HG03575 (cell line): Measurements from ENCODE around the gene MYBPC3.

Source experiments
- ATAC-seq: cut with Tn5 transposase; IDR thresholded peaks from one replicate; pipeline ENCODE4 v1.9.1; 2021; ENCODE audit not compliant: unreplicated experiment, insufficient number of reproducible peaks, low FRiP score; ENCODE audit errors: extremely low read depth

The MYBPC3 gene

DNA sequence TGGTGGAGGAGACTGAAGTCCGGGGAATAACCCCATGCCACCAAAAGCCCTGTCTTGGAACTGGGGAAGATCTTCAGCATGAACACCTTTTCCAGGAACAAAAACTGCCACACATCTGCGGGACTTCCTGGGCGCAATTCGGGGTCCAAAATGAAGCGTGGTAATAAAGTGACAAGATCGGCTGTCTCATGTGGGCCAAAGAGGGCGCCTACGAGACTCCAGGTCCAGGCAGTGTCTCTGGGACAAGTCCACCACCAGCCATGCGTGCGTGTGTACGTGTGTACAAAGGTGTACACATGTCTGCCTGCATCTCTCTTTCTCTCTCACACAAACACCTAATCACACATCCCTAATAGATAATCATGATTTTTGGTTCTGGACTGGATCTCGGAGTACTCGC, 8.9 kb upstream of the MYBPC3 start:
- ATAC-seq, result no peak

DNA sequence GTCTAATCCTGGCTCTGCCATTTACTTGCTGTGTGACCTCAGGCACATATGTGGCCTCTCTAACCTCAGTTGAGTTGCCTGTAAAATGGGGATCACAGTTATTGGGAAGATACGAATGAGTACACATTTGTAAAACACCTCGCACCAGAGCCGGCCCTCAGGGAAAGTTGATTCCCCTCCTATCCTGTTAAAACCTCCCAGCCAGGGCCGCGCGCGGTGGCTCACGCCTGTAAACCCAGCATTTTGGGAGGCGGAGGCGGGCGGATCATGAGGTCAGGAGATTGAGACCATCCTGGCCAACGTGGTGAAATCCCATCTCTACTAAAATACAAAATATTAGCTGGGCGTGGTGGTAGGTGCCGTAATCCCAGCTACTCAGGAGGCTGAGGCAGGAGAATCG, 7.8 kb upstream of the MYBPC3 start:
- no peak for ATAC-seq

DNA sequence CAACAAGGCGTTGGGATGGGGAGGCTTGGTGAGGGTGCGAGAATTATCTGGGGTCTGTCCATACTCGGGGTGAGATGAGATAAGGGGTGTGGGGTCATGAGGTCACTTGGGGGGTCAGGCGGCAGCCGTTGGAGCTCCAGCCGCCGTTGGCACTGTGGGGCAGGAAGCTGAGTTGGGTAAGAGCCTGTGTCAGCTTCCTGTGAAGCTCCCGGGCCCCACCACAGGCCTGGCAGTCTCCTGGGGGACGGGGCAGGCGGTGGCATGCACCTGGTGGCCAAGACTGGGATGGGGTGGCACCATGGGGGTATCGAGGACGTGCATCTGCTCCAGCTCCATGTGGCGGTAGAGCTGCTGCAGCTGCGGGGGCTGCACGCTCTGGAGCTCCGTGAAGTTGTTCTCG, 7.1 kb upstream of the MYBPC3 start:
- ATAC-seq, result no peak

DNA sequence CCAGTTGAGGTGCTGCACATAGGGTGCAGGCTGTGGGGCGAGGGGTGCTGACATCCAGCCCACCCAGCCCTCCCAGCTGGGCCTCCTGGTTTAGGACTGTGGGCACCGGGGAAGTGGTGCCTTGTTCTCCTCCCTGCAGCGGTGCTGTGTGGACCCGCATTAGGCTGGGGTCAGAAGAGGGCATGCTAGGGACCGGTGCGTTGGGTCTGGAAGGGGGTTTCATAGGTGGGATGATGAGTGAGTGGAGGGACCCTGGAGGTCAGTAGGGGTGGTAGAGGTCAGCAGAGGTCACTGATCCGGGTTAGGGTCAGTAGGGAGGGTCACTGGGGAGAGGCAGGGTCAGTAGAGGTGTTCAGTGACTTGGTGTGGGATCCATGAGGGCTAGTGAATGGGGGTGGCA, 6.7 kb upstream of the MYBPC3 start:
- no peak for ATAC-seq

DNA sequence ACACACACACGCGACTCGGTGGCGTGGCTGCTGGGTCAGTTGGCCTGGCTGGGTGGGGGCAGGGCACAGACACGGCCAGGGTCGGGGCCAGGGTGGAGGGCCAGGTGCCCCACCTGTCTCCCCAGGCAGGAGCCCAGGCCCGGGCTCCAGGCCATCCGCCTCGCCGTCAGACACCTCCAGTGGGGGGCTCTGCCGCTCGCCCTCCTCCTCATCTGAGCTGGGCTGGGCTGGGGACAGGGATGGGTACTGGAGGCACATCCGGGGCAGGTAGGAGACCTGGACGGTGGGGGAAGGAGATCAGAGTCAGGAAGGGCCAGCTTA, 6.2 kb upstream of the MYBPC3 start:
- ATAC-seq, result no peak

DNA sequence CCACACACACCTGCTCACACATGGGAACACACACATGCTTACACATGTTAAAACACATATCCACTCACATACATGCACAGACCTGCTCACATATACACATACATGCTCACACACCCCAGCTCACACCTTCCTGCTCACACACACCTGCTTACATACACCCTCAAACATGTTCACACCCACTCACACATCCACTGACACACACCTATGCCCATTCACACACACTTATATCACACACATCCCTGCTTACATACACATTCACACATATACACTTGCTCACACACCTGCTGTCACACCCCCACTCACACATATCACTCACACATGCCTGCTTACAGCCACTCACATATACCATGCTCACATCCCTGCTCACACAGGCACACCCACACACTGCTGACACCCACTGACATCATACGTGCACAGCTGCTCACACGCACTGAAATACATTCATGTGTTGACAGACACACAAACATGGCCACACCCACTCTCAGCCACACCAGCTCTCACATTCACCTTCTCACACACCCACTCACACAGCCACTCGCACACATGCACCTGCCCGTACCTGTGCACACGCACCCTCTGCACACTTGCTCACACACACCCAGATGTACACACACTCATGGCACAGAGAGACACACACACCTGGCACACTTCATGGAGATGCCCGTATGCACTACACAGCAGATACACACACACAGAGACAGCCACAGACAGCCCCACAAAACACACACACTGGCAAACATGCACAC, 5.7 kb upstream of the MYBPC3 start:
- no peak for ATAC-seq

DNA sequence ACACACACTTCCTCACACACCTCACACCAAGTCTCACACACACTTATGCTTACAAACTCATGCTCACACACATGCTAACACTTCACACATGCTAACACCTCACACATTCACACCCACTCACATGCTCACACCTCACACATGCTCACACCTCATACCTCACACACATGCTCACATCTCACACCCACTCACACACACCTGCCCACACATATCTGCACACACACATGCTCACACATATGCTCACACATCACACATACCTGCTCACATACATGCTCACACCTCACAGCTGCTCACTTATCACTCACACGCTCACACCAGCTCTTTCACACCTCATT, 4.5 kb upstream of the MYBPC3 start:
- no peak for ATAC-seq

DNA sequence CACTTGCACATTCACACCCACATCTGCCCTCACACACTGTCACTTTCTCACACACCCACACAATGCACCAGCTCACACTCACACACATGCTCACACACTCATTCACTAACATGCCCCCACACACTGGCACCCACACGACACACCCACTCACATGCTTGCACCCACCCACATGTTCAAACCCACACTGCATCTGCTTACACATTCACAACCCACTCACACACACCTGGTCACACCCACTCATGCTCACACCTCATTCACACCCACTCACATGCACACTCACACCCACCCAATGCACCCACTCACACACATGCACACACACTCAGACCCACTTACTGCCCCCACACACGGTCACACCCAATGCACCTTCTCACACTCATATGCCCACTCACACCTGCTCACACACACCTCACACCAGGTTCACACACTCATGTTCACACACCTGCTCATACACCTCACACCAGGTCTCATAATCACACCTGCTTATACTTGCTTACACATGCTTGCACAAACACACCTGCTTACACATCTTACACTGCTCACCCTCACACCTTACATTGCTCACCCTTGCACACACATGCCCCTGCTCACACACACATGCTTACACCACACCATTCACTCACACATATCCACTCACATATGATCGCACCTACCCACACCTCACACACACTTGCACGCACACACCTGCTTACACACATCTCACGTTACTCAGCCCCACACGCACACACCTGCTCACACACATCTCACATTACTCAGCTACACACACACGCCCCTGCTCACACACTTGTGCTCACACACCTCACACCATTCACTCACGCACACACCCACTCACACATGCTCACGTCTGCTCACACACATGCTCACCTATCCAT, 3.9 kb upstream of the MYBPC3 start:
- ATAC-seq, result no peak

DNA sequence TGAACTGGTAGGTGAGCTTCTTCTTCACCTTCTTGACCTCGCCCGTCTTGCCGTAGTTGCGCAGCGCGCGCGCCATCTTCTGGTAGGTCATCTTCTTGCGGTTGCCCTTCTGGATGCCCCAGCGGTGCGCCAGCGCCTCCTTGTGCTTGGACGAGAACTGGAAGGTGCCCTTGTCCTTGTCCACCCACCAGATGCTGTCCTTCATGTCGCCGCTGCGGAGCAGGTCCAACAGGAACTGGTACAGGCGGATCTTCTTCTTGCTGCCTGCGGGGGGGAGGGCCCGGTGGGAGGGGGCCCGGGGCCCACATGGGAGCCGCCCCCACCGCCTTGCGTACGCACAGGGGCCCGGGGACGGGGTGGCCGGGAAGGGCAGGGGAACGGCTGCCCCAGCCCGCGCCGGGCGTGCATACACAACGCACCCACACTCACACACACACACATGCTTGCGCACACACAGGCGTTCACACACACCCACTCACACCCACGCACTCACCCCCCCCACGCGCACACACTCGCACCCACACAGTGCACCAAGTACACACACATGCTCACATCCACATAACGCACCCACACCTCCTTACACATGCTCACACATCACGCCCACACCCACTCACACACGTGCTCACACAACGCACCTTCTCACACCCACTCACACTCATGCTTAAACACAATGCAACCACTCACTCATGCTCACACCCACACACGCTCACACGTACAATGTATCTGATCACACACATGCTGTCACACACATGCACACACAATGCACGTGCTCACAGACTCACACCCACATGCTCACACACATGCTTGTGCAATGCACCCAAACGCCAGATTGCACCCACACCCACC, 3.0 kb upstream of the MYBPC3 start:
- no peak for ATAC-seq

DNA sequence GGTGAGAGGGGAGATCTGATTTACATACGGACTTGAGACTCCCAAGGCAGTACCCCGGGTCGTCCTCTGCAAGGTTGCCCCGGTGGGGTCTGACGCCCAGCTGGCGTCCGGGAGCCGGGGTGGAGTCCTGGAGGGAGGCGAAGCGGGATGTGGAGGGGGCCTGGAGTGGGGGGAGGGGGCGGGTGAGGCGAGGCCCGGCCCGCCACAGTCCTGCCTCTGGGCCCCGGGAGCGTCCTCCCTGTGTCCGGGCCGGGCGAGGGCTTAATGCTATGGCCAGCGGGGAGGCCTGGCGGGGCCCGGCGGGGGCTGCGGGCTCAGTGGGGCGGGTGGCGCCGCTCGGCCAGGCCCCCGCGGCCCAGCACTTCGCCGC, 2.4 kb upstream of the MYBPC3 start:
- no peak for ATAC-seq

DNA sequence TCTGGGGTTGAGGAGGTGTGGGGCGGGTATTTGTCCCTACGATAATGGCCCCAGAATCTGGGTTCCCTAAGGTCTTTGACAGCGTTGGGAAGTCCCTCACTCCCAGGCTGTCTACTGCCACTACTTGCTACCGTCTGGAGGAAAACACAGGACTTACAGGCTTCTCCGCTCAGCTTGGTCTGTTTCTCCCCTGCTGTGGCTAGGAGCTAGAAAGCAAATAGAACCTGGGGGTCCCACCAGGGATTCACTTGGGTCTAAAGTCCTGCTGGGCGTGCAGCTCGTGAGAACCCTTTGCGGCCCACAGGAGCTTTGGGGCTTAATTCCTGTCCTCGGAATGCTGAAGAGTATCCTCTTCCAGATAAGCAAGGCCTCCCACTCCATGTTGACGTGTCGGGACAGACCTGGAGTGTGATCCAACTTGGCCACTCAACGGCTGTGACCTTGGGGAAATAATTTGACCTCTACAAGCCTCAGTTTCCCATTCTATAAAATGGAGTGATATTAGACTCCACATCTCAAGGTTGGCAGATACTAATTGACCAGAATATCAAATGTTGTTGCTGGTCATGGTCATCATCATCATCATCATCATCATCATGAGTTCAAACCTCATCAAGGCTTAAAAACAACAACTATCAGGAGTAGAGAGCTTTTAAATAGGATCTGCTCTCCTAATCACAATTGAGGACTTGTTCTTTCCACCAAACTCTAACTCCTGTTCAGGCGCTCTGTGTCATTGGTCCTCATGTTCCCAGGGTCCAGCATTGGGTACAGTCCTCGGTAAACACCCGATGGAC, 1.7 kb upstream of the MYBPC3 start:
- ATAC-seq, result no peak

DNA sequence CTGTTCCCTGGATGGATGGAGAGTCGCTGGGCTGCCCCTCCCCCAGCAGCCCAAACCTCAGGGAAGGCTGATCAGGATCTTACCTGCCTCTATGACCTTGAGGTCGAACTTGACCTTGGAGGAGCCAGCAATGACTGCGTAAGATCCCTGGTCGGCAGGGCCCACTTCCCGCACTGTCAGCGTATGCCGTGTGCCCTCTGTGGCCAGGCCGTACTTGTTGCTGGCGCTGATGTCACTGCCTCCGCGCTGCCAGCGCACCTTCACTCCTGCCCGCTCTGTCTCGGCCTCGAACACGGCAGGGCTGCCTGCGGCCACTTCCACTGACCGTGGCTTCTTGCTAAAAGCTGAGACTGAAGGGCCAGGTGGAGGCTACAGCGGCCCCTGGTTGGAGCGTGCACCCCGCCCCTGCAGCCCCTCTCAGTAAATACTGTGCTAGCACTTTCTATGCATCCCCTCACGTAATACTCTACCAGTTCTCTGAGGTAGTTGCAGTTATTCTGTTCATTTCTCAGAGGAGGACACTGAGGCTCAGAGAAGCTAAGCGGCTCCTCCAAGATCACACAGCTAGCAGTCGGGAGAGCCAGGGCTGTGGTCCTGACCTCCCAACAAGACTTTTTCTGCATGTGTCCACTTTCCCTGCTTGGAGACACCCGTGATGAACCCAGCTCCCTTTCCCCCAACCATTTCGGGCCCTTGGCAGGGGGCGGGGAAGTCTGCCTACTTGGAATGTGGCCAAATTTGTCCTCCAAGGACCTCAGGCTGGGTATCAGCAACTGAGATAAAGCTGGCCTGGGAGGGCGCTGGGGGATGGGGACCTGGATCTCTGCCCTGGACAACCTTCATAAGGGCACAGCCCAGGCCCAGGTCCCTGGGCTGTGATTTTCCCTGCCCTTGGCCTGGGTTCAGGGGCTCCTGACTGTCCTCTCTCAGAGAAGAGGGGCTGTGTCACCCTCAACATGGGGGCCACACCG, 1.1 kb downstream of the MYBPC3 start:
- no peak for ATAC-seq

DNA sequence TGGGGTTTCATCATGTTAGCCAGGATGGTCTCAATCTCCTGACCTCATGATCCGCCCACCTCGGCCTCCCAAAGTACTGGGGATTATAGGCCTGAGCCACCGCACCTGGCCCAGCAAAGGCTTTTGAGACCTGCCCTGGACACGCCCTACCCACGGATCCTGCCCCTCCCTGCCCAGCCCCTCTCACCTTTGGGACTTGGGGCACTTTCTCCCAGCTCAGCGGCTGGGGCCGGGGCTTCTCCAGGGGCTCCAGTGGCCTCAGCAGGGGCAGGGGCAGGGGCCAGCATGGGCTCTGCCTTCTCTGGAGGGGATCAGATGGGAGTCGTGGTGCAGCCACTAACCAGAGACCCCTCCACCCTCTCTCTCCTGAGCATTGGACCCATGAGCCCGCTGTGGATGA, 2.2 kb downstream of the MYBPC3 start:
- ATAC-seq, result no peak

DNA sequence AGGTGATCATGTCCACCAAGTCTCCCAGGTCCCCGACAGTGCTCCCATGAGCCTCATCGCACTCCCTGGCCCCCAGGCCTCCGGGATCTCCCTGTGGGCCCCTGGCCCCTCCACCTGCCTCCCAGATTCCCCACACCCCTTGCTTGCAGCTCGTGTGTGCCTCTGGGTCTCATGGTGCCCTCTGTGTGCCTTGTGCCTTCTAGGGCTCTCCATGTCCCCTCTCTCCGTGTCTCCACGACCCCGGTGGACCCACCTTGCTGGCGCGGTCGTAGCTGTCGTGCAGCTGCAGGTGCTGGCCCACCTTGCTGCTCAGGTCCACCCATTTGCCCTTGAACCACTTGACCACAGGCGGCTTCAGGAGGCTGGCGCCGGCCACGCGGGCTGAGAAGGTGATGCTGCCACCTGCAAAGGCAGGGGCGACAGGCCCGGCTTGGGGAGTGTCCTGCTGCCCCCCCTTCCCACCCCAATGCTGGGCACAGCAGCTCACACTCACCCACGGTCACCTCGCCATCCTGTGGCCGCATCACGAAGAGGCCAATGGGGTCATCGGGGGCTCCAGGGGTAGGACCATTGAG, 2.9 kb downstream of the MYBPC3 start:
- ATAC-seq, result no peak

DNA sequence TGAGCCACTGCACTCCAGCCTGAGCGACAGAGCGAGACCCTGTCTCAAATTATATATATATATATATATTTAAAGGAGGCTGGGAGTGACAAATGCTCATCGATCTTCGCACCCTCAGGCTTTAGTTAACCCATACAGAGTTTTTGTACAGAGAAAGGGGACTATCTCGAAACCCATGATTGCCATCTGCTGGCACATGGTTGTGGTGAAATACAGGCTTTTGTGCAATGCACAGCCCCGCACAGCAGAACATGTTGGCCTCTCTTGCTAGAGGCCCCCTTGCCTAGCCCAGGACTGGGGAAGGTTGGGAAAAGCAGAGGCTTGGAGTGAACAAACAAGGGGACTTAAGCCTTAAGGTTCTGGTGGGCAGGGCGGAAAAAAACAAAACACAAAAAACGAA, 3.6 kb downstream of the MYBPC3 start:
- no peak for ATAC-seq

DNA sequence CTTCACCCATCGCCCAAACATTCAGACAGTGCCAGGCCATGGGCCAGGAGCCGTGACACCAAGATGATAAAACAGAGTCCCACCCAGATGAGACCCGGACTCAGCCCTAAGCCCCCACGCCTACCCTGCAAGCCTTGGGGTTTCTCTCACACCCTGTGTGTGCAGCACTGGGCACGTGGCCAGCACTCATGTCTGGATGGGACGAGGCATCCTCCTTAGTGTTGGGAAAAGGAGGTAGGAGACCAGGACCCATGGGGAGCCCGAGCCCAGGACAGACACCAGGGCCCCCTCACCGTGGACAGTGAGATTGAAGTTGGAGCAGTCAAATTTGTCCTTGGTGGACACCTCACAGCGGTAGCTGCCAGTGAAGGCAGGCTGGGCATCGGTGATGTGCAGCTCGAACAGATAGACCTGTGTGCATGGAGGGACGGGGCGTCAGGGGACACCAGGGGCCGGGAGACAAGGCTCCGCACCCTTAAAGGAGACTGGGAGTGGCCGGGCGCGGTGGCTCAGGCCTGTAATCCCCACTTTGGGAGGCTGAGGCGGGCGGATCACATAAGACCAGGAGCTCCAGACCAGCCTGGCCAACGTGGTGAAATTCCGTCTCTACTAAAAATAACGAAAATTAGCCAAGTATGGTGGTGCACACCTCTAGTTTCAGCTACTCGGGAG, 4.2 kb downstream of the MYBPC3 start:
- ATAC-seq, result no peak

DNA sequence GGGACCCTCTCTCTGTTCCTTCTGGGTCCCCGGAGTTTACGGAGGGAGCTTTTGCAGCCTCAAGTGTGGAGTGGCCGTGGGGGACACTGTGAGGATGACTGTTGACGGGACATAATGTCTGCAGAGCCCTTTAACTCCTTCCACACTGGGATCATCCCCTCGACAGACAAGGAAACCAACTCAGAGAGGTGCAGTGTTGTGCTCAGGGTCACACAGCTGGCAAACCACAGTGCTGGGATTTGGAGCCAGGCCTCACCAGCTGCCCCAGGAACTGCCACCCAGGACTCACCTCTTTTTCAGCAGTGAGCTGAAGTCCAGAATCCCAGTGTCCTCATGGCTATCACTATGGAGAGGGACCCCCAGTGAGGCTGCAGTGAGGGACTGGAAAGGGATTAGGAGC, 5.4 kb downstream of the MYBPC3 start:
- no peak for ATAC-seq
